ENCODE results near the gene NAGS.

Gene NAGS

DNA sequence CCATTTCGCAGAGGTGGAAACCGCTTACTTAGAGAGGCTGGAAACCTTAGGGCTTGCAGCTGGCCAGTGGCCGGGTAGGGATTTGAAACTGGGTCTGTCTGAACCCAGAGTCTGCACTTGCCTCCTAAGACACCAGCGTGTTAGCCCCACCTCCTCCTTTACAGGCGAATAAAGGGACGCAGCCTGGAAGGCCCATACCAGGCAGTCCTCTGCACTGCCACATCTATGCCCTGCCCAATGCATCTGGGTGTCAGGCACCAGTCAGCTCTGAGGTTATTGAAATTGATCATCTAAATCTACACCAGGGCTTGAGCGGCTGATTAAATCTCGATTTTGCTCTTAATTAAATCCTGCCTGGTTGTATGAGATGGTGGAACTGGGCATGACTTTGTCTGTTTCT is 19.9 kb upstream of the NAGS start:
- no CpG with 5 or more reads among the region's 8 CpGs for WGBS, 2 donors (ENCODE audit: extremely low coverage in 2 of 2, insufficient read length in 2 of 2, insufficient replicate concordance in 1 of 2)
- H3K4me3 ChIP-seq (ENCODE audit: low read length in 2 of 2): peak overlapping the region in 1 of 2 donors; percentile 37
- no peak overlapping the region for H2BK12ac ChIP-seq (ENCODE audit: low read length)

DNA sequence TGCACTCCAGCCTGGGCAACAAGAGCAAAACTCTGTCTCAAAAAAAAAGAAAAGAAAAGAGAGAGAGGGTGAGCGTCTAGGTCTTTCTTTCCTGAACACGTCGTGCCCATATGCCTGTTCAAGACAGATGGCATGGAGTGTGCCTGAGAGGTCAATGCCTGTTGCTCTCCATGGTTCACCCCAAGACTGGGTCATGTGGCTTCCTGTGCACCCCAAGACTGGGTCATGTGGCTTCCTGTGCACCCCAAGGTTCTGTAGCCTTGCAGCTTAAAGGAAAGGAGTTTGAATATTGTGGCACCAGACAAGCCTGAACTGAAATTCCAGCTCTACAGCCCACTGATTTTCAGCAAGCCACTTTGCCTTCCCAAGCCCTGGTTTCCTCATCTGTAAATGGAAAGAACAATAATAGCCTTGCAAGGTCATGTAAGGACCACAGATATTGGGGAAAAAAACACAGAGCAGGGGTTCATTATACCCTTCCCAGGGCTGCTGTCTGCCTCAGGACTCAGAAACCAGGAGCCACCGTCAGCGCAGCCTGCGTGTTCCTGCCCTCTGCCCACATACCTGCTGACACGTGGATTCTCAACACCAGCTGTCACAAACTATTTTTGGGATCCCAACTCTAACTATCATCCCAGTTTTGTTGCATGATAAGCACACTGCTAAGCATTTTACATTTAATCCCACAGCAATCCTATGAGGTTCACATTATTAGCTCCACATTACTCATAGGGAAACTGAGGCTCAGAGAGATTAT is 18.0 kb upstream of the NAGS start:
- no peak for DNase-seq (ENCODE audit: low spot score)
- H3K27me3 ChIP-seq (ENCODE audit: control insufficient read depth in 3 of 3, insufficient read depth in 3 of 3, low read depth in 1 of 3, low read length in 3 of 3): peaks cover 2 to 61% (median 18%) of the 10 kb centered on the region in 3 experiments

More for the DNA sequence above, 19.9 kb upstream of the NAGS start:
- Histone ChIP-seq H3K4me2 (ENCODE audit: insufficient read depth, low read length, poor library complexity, severe bottlenecking) (peak overlapping the region; percentile 21), H2BK15ac (ENCODE audit: low read length) (no peak overlapping the region), H2AK5ac (ENCODE audit: low read depth, low read length) (no peak overlapping the region), H3K4me1 (ENCODE audit: control insufficient read depth in 2 of 2, insufficient read depth in 1 of 2, low read depth in 1 of 2, low read length in 2 of 2) (peaks cover 4 to 5% of the 10 kb centered on the region in 2 donors), H4K8ac (ENCODE audit: low read depth, low read length) (no peak overlapping the region), H3K79me1 (ENCODE audit: low read depth, low read length) (no peaks in the 10 kb centered on the region), H3K9ac (ENCODE audit: low read depth, low read length, poor library complexity) (no peak overlapping the region), H2AFZ (ENCODE audit: low read length) (peak overlapping the region; percentile 93), H3K9me3 (replicated peaks in 1 of 2; ENCODE audit: control insufficient read depth in 2 of 2, insufficient read depth in 1 of 2, low read depth in 1 of 2, low read length in 2 of 2) (no peaks in the 10 kb centered on the region), H2BK5ac (ENCODE audit: low read length) (no peak overlapping the region), H3K23ac (ENCODE audit: low read depth, low read length, poor library complexity) (no peak overlapping the region), H3K27me3 (ENCODE audit: control insufficient read depth in 3 of 3, insufficient read depth in 3 of 3, low read depth in 1 of 3, low read length in 3 of 3) (peaks cover 2 to 70% (median 18%) of the 10 kb centered on the region in 3 experiments), H3K27ac (replicated peaks; ENCODE audit: low read length) (no peak overlapping the region), H3K4ac (ENCODE audit: low read length) (no peak overlapping the region), H3K18ac (ENCODE audit: low read length) (no peak overlapping the region), H2BK120ac (ENCODE audit: low read depth, low read length) (no peak overlapping the region), H3K14ac (ENCODE audit: low read length) (no peak overlapping the region), H3K36me3 (replicated peaks in 1 of 2; ENCODE audit: control insufficient read depth in 2 of 2, insufficient read depth in 2 of 2, low read length in 2 of 2) (no peaks in the 10 kb centered on the region), H4K91ac (ENCODE audit: low read depth, low read length, poor library complexity) (no peak overlapping the region)
- DNase-seq (ENCODE audit: low spot score): no peak

DNA sequence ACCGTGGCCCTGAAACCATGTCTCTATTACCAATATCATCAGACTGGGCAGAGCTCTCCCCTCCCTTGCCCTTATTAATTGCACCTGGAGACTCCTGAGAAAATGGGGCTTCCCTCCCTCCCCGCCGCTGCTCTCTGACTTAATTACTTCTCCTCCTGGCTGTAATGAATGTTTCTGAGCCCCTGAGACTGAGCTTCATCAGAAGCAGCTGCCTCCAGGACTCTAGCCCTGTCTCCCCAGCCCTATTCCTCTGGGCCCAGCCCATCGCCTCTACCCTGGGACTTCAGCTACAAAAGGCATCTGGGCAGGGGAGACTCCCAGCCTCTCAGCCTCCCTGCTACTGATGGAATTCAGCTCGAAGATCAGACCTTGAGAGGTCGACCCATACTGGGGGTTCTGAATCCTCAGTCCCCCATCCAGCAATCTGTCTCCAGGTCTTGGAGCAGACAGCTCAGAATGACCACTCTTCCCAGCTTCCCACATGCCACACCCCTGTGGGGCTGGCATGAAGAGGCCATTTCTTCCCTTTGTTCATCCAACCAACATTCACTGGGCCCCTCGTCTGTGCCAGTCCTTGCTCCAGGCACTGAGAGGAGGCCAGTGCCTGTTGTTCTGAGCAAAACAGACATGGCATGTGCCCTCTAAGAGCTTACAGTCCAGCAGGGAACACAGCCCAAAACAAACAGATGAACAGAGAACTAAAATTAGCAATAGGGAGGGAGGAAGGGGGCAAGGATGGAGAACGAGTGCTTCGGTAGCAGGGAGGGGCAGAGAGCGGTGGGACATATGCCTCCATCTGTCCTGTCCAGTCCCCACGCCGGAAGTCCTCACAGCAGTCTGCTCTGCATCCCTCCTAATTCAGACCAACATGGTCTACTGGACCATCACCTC is 17.0 kb upstream of the NAGS start:
- Histone ChIP-seq H3K27me3 (ENCODE audit: control insufficient read depth in 3 of 3, insufficient read depth in 3 of 3, low read depth in 1 of 3, low read length in 3 of 3) (peaks cover 2 to 54% (median 13%) of the 10 kb centered on the region in 3 experiments), H3K14ac (ENCODE audit: low read length) (no peak overlapping the region), H3K79me1 (ENCODE audit: low read depth, low read length) (no peaks in the 10 kb centered on the region), H3K4me1 (ENCODE audit: control insufficient read depth in 2 of 2, insufficient read depth in 1 of 2, low read depth in 1 of 2, low read length in 2 of 2) (peaks cover 4 to 5% of the 10 kb centered on the region in 2 donors), H2BK15ac (ENCODE audit: low read length) (no peak overlapping the region), H2AK5ac (ENCODE audit: low read depth, low read length) (no peak overlapping the region), H3K23ac (ENCODE audit: low read depth, low read length, poor library complexity) (no peak overlapping the region), H3K18ac (ENCODE audit: low read length) (no peak overlapping the region), H3K27ac (replicated peaks; ENCODE audit: low read length) (no peak overlapping the region), H2BK12ac (ENCODE audit: low read length) (no peak overlapping the region), H3K4me2 (ENCODE audit: insufficient read depth, low read length, poor library complexity, severe bottlenecking) (no peak overlapping the region), H3K9ac (ENCODE audit: low read depth, low read length, poor library complexity) (no peak overlapping the region), H2BK5ac (ENCODE audit: low read length) (no peak overlapping the region), H3K36me3 (replicated peaks in 1 of 2; ENCODE audit: control insufficient read depth in 2 of 2, insufficient read depth in 2 of 2, low read length in 2 of 2) (no peaks in the 10 kb centered on the region), H2BK120ac (ENCODE audit: low read depth, low read length) (no peak overlapping the region), H4K8ac (ENCODE audit: low read depth, low read length) (no peak overlapping the region), H4K91ac (ENCODE audit: low read depth, low read length, poor library complexity) (no peak overlapping the region), H3K4me3 (ENCODE audit: low read length in 2 of 2) (no peak overlapping the region), H3K9me3 (replicated peaks in 1 of 2; ENCODE audit: control insufficient read depth in 2 of 2, insufficient read depth in 1 of 2, low read depth in 1 of 2, low read length in 2 of 2) (no peaks in the 10 kb centered on the region), H2AFZ (ENCODE audit: low read length) (no peak overlapping the region), H3K4ac (ENCODE audit: low read length) (no peak overlapping the region)
- DNase-seq (ENCODE audit: low spot score): no peak
- no CpG with 5 or more reads among the region's 12 CpGs for WGBS, 2 donors (ENCODE audit: extremely low coverage in 2 of 2, insufficient read length in 2 of 2, insufficient replicate concordance in 1 of 2)

More for the DNA sequence above, 18.0 kb upstream of the NAGS start:
- WGBS, 2 donors (ENCODE audit: extremely low coverage in 2 of 2, insufficient read length in 2 of 2, insufficient replicate concordance in 1 of 2): no CpG with 5 or more reads among the region's 7 CpGs
- Histone ChIP-seq H3K9ac (ENCODE audit: low read depth, low read length, poor library complexity) (no peak overlapping the region), H3K36me3 (replicated peaks in 1 of 2; ENCODE audit: control insufficient read depth in 2 of 2, insufficient read depth in 2 of 2, low read length in 2 of 2) (no peaks in the 10 kb centered on the region), H3K14ac (ENCODE audit: low read length) (no peak overlapping the region), H3K23ac (ENCODE audit: low read depth, low read length, poor library complexity) (no peak overlapping the region), H3K4me2 (ENCODE audit: insufficient read depth, low read length, poor library complexity, severe bottlenecking) (no peak overlapping the region), H2AK5ac (ENCODE audit: low read depth, low read length) (no peak overlapping the region), H3K4ac (ENCODE audit: low read length) (no peak overlapping the region), H3K9me3 (replicated peaks in 1 of 2; ENCODE audit: control insufficient read depth in 2 of 2, insufficient read depth in 1 of 2, low read depth in 1 of 2, low read length in 2 of 2) (no peaks in the 10 kb centered on the region), H3K4me3 (ENCODE audit: low read length in 2 of 2) (no peak overlapping the region), H3K18ac (ENCODE audit: low read length) (no peak overlapping the region), H2BK5ac (ENCODE audit: low read length) (no peak overlapping the region), H2BK12ac (ENCODE audit: low read length) (no peak overlapping the region), H2BK120ac (ENCODE audit: low read depth, low read length) (no peak overlapping the region), H4K91ac (ENCODE audit: low read depth, low read length, poor library complexity) (no peak overlapping the region), H3K27ac (replicated peaks; ENCODE audit: low read length) (no peak overlapping the region), H3K4me1 (ENCODE audit: control insufficient read depth in 2 of 2, insufficient read depth in 1 of 2, low read depth in 1 of 2, low read length in 2 of 2) (peaks cover 4 to 5% of the 10 kb centered on the region in 2 donors), H2BK15ac (ENCODE audit: low read length) (no peak overlapping the region), H3K79me1 (ENCODE audit: low read depth, low read length) (no peaks in the 10 kb centered on the region), H2AFZ (ENCODE audit: low read length) (no peak overlapping the region), H4K8ac (ENCODE audit: low read depth, low read length) (no peak overlapping the region)

DNA sequence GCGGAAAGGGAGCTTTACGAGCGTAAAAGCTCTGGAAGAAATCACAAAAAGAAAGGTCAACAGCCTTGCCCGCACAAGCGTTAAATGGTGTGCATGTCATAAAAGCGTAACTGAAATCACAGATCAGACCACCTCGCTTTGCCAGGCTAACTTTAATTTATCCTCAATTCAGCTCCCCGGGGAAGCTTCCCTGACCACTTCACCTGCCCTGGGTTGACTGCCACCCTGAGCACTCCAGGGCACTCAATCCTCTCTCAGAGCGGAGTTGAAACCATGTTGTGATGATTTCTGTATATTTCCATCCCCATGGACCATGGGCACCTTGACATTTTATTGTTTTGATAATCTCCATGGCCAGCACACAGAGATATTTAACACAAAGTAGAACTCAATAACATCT is 16.1 kb upstream of the NAGS start:
- Histone ChIP-seq H3K27ac (replicated peaks; ENCODE audit: low read length) (no peak overlapping the region), H2AK5ac (ENCODE audit: low read depth, low read length) (no peak overlapping the region), H3K9me3 (replicated peaks in 1 of 2; ENCODE audit: control insufficient read depth in 2 of 2, insufficient read depth in 1 of 2, low read depth in 1 of 2, low read length in 2 of 2) (no peaks in the 10 kb centered on the region), H2BK5ac (ENCODE audit: low read length) (no peak overlapping the region), H4K91ac (ENCODE audit: low read depth, low read length, poor library complexity) (no peak overlapping the region), H3K27me3 (ENCODE audit: control insufficient read depth in 3 of 3, insufficient read depth in 3 of 3, low read depth in 1 of 3, low read length in 3 of 3) (peaks cover 2 to 46% (median 6%) of the 10 kb centered on the region in 3 experiments), H3K9ac (ENCODE audit: low read depth, low read length, poor library complexity) (no peak overlapping the region), H3K14ac (ENCODE audit: low read length) (no peak overlapping the region), H2AFZ (ENCODE audit: low read length) (no peak overlapping the region), H3K4me3 (ENCODE audit: low read length in 2 of 2) (no peak overlapping the region), H4K8ac (ENCODE audit: low read depth, low read length) (no peak overlapping the region), H3K36me3 (replicated peaks in 1 of 2; ENCODE audit: control insufficient read depth in 2 of 2, insufficient read depth in 2 of 2, low read length in 2 of 2) (no peaks in the 10 kb centered on the region), H3K23ac (ENCODE audit: low read depth, low read length, poor library complexity) (no peak overlapping the region), H3K4me2 (ENCODE audit: insufficient read depth, low read length, poor library complexity, severe bottlenecking) (no peak overlapping the region), H3K18ac (ENCODE audit: low read length) (no peak overlapping the region), H2BK120ac (ENCODE audit: low read depth, low read length) (no peak overlapping the region), H2BK12ac (ENCODE audit: low read length) (no peak overlapping the region), H2BK15ac (ENCODE audit: low read length) (no peak overlapping the region), H3K79me1 (ENCODE audit: low read depth, low read length) (no peaks in the 10 kb centered on the region), H3K4me1 (ENCODE audit: control insufficient read depth in 2 of 2, insufficient read depth in 1 of 2, low read depth in 1 of 2, low read length in 2 of 2) (peaks cover 4 to 5% of the 10 kb centered on the region in 2 donors), H3K4ac (ENCODE audit: low read length) (no peak overlapping the region)
- no peak for DNase-seq (ENCODE audit: low spot score)
- no CpG with 5 or more reads among the region's 9 CpGs for WGBS, 2 donors (ENCODE audit: extremely low coverage in 2 of 2, insufficient read length in 2 of 2, insufficient replicate concordance in 1 of 2)

All from neuronal stem cell (in vitro differentiated cells).